ENCODE data around the gene ARVCF.

The ARVCF gene

GRCh38 chr22:20016734-20017621 lies at the start of gene ARVCF:
TSS of gene ARVCF (minus strand) at chr22:20016823. CDS start at chr22:19990794, 26,029 bp downstream.
- H3K9me3 ChIP-seq (ENCODE audit: control insufficient read depth, insufficient read depth, low read depth, low read length) = no peaks in the 10 kb centered on the region
- H3K4me1 ChIP-seq (ENCODE audit: control insufficient read depth, insufficient read depth, low read length) = no peaks in the 10 kb centered on the region
- peak within 1 kb of the TSS; percentile 24; the same call in 1 of the 2 replicates for H3K27ac ChIP-seq (ENCODE audit: extremely low read depth, low read depth, low read length)
- POLR2A ChIA-PET = no interaction called here
- H3K36me3 ChIP-seq (ENCODE audit: control insufficient read depth in 2 of 2, insufficient read depth in 1 of 2, low read length in 2 of 2) = no peaks in the 10 kb centered on the region
- CTCF ChIA-PET = interaction anchor here (0.8 to 1.5 kb wide), 3 partner anchors 46 to 287 kb away, joined by 3 to 5 read pairs (median 4); no protein-coding TSS in a partner anchor
- H3K4me3 ChIP-seq (ENCODE audit: low read depth, low read length) = peak within 1 kb of the TSS; percentile 59
- TF ChIP-seq GLI2 (tag by site-specific recombination; IDR thresholded peaks at IDR 0.05; ENCODE audit: borderline replicate concordance, low read depth) (no peak), ZNF623 (tag by site-specific recombination; IDR thresholded peaks at IDR 0.05) (no peak), ZBTB20 (tag by site-specific recombination; IDR thresholded peaks at IDR 0.05) (peak; percentile 81), ZNF214 (tag by site-specific recombination; IDR thresholded peaks at IDR 0.05; ENCODE audit: borderline replicate concordance) (no peak), REPIN1 (tag by site-specific recombination; IDR thresholded peaks at IDR 0.05; ENCODE audit: low read depth) (no peak), KLF8 (tag by site-specific recombination; IDR thresholded peaks at IDR 0.05) (peak; percentile 28; the same call in 1 of the 2 replicates), KLF16 (tag by site-specific recombination; IDR thresholded peaks at IDR 0.05) (0 out of 2 replicates have a peak, but pooled peaks have one; percentile 53), KLF1 (tag by site-specific recombination; IDR thresholded peaks at IDR 0.05) (no peak), ZBTB21 (tag by site-specific recombination; IDR thresholded peaks at IDR 0.05) (no peak), SCRT1 (tag by site-specific recombination; IDR thresholded peaks at IDR 0.05; ENCODE audit: borderline replicate concordance) (no peak), ZNF624 (tag by site-specific recombination; IDR thresholded peaks at IDR 0.05) (no peak), ZNF366 (tag by site-specific recombination; conservative IDR thresholded peaks at IDR 0.05) (no peak), BCL11B (tag by site-specific recombination; IDR thresholded peaks at IDR 0.05; ENCODE audit: low read depth) (no peak), ZIC2 (tag by site-specific recombination; IDR thresholded peaks at IDR 0.05) (no peak), ZBTB44 (tag by site-specific recombination; IDR thresholded peaks at IDR 0.05) (no peak), REST (tag by site-specific recombination; IDR thresholded peaks at IDR 0.05) (no peak), MYNN (tag by site-specific recombination; IDR thresholded peaks at IDR 0.05; ENCODE audit: borderline replicate concordance) (no peak), ZNF354C (tag by site-specific recombination; IDR thresholded peaks at IDR 0.05; ENCODE audit: borderline replicate concordance, low read depth) (no peak)
- TF ChIP-seq, protein P1, sequence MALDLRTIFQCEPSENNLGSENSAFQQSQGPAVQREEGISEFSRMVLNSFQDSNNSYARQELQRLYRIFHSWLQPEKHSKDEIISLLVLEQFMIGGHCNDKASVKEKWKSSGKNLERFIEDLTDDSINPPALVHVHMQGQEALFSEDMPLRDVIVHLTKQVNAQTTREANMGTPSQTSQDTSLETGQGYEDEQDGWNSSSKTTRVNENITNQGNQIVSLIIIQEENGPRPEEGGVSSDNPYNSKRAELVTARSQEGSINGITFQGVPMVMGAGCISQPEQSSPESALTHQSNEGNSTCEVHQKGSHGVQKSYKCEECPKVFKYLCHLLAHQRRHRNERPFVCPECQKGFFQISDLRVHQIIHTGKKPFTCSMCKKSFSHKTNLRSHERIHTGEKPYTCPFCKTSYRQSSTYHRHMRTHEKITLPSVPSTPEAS (tag by site-specific recombination; IDR thresholded peaks at IDR 0.05) = no peak
- TF ChIP-seq, protein P2, sequence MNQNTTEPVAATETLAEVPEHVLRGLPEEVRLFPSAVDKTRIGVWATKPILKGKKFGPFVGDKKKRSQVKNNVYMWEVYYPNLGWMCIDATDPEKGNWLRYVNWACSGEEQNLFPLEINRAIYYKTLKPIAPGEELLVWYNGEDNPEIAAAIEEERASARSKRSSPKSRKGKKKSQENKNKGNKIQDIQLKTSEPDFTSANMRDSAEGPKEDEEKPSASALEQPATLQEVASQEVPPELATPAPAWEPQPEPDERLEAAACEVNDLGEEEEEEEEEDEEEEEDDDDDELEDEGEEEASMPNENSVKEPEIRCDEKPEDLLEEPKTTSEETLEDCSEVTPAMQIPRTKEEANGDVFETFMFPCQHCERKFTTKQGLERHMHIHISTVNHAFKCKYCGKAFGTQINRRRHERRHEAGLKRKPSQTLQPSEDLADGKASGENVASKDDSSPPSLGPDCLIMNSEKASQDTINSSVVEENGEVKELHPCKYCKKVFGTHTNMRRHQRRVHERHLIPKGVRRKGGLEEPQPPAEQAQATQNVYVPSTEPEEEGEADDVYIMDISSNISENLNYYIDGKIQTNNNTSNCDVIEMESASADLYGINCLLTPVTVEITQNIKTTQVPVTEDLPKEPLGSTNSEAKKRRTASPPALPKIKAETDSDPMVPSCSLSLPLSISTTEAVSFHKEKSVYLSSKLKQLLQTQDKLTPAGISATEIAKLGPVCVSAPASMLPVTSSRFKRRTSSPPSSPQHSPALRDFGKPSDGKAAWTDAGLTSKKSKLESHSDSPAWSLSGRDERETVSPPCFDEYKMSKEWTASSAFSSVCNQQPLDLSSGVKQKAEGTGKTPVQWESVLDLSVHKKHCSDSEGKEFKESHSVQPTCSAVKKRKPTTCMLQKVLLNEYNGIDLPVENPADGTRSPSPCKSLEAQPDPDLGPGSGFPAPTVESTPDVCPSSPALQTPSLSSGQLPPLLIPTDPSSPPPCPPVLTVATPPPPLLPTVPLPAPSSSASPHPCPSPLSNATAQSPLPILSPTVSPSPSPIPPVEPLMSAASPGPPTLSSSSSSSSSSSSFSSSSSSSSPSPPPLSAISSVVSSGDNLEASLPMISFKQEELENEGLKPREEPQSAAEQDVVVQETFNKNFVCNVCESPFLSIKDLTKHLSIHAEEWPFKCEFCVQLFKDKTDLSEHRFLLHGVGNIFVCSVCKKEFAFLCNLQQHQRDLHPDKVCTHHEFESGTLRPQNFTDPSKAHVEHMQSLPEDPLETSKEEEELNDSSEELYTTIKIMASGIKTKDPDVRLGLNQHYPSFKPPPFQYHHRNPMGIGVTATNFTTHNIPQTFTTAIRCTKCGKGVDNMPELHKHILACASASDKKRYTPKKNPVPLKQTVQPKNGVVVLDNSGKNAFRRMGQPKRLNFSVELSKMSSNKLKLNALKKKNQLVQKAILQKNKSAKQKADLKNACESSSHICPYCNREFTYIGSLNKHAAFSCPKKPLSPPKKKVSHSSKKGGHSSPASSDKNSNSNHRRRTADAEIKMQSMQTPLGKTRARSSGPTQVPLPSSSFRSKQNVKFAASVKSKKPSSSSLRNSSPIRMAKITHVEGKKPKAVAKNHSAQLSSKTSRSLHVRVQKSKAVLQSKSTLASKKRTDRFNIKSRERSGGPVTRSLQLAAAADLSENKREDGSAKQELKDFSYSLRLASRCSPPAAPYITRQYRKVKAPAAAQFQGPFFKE (tag by site-specific recombination; IDR thresholded peaks at IDR 0.05; ENCODE audit: borderline replicate concordance) = no peak
- TF ChIP-seq, protein P3, sequence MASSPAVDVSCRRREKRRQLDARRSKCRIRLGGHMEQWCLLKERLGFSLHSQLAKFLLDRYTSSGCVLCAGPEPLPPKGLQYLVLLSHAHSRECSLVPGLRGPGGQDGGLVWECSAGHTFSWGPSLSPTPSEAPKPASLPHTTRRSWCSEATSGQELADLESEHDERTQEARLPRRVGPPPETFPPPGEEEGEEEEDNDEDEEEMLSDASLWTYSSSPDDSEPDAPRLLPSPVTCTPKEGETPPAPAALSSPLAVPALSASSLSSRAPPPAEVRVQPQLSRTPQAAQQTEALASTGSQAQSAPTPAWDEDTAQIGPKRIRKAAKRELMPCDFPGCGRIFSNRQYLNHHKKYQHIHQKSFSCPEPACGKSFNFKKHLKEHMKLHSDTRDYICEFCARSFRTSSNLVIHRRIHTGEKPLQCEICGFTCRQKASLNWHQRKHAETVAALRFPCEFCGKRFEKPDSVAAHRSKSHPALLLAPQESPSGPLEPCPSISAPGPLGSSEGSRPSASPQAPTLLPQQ (tag by site-specific recombination; IDR thresholded peaks at IDR 0.05) = peak; percentile 62; the same call in 1 of the 2 replicates
